ENCODE measurements around the gene RSU1.

Gene RSU1

DNA sequence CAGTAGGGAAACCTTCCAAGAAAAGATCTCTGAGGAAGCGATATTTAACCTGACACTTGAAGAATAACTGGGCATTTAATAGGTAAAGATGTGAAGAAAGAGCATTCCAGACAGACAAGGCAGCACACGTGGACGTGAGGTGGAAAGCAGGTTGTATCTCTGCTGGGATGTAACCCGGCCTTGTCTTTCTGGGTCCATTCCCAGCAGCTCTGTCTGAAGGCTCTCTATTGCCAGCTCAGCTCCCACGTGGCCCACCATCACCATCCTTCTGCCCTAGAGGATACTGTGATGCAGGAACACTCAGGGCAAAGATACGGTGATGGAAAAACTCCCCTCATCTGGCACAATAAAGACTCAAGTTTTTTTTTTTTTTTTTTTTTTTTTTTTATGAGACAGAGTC lies 137.7 kb downstream of the RSU1 start:
- DNase-seq (ENCODE audit: low read depth, low spot score): no peak

GRCh38 chr10:16675334-16675733 lies 141.9 kb downstream of the RSU1 start:
- DNase-seq (ENCODE audit: low read depth, low spot score): no peak

GRCh38 chr10:16674147-16674703 lies 143.0 kb downstream of the RSU1 start:
- no peak for DNase-seq (ENCODE audit: low read depth, low spot score)

- no peak for DNase-seq (ENCODE audit: low read depth, low spot score)
These were observed 143.8 kb downstream of the RSU1 start for GRCh38 chr10:16673443-16673842.

- DNase-seq (ENCODE audit: low read depth, low spot score): no peak
These were observed 153.8 kb downstream of the RSU1 start for GRCh38 chr10:16663444-16663843.

DNA sequence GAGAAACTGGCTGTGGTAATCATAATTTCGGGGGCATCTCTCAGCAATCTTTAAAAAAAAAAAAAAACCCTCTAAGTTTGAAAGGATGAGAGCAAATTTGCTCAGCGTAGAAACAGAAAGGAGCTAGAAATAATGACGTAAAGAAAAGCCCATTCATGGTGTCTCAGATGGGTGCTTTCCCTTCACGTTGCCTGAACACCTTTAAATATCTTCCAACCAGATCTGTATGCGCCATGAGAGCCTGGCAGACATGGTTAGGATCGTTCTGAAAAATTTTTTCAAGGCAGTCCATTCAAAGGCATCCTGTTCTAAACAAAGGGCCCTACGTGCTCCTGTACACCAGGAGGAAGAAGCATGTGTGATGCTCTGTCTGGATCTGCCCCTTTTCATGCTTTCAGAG lies 154.3 kb downstream of the RSU1 start:
- no peak for DNase-seq (ENCODE audit: low read depth, low spot score)

- no peak for DNase-seq (ENCODE audit: low read depth, low spot score)
These were observed 160.3 kb downstream of the RSU1 start for GRCh38 chr10:16656895-16657294.

DNA sequence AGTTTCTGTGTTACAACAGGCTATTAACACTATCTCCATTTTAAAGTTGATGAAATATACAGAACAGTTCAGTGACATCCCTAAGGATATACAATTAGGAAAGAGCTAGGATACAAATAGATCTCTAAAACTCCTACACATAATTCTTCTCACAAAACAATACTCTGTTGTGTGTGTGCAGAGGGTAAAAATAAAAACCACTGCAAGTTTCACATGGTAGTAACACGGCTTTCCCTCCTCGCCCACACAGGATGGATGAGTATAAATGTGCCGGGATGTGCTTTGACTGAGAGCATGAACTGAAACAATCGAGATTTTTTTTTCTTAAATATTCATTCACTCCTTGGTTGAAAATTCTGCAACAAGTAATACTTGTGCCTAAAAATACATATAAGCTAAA lies 164.0 kb downstream of the RSU1 start:
- no peak for DNase-seq (ENCODE audit: low read depth, low spot score)

DNA sequence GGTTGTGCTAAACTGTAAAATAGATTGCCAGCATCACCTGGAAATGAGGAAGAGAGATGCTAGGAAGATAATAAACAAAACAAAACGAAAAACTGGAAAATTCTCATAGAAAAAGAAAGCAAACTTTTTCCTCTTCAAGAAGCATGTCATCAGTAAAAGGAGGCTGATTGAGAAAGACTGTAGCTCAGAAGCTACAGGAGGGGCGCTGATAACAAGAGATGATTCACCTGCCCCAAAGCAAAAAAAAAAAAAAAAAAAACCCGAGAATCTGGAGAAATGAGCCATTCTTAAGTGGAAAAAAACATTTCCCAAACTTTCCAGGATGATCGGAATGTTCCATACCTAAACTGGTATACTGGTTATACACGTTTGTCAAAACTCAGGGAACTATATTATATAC lies 165.1 kb downstream of the RSU1 start:
- no peak for DNase-seq (ENCODE audit: low read depth, low spot score)

DNA sequence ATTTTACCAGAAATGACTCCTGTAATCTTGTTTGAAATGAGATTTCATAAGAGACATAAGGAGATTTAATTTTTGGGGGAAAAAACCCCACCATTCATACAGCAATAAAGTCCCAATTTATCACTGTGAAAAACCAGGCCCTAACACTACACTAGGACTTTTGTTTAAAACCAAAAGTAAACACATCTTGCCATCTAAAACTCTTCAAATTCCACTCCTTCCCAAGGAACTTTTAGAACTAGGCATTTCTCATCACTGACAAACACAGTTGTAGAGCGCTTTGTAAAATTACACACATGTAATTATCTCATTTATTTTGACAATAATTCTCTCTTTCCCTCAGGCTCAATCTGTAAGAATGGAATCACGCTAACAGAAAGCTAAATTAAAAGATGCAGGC lies 167.5 kb downstream of the RSU1 start:
- no peak for DNase-seq (ENCODE audit: low read depth, low spot score)

- DNase-seq (ENCODE audit: low read depth, low spot score): no peak
These were observed 168.9 kb downstream of the RSU1 start for GRCh38 chr10:16648366-16648765.

- no peak for DNase-seq (ENCODE audit: low read depth, low spot score)
These were observed 170.8 kb downstream of the RSU1 start for GRCh38 chr10:16646181-16647059.

DNA sequence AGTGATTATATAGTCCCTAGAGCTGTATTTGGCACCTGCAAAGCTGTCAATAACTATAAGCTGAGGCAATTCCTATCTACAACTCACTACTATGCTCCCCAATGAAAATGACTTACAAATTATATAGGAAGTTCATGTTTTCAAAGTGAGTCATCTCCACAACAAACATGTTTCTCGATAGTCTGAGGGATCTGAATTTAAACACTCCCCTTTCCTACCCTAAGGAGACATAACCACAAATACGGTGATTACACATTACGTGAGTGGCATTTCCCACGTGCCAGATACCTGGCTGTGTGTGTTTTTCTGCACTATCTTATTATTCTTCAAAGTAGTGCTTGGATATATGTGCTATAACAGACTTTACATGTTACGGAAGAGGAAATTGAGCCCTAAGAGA lies 173.1 kb downstream of the RSU1 start:
- DNase-seq (ENCODE audit: low read depth, low spot score): no peak

DNA sequence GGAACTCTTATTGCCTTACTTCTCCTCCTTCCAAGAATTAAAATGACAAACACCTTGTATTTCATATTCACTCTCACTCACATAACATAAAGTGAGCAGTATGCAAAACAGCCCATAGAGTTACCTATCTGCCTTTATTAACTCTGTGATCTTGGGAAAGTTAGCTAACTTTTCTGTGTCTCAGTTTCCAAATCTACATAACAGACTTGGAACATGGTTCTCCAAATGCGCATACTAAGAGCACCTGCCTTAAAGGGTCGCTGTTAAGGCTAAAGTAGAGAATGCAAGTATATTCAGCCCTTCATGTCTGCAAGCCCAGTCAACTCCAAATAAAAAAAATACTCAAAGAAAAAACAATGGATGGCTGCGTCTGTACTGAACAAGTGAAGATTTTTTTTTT lies 173.7 kb downstream of the RSU1 start:
- DNase-seq (ENCODE audit: low read depth, low spot score): no peak

DNA sequence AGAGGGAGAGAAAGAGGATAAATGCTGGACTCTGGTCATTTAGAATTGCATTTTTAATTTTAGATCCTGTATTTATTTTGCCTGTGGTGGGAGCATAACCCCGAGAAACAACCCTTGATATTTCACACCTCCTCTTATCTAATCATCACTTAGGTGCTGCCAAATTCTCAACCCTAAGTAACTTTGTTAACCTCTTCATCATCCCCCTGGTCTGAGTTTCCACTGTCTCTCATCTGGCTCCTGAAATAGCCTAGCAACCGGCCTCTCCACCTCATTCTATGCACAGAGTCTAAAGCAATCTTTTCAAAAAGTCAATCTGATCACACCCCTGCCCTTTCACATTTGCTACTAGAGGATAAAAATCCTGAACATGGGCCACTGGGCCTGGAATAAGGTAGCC lies 177.1 kb downstream of the RSU1 start:
- DNase-seq (ENCODE audit: low read depth, low spot score): no peak

DNA sequence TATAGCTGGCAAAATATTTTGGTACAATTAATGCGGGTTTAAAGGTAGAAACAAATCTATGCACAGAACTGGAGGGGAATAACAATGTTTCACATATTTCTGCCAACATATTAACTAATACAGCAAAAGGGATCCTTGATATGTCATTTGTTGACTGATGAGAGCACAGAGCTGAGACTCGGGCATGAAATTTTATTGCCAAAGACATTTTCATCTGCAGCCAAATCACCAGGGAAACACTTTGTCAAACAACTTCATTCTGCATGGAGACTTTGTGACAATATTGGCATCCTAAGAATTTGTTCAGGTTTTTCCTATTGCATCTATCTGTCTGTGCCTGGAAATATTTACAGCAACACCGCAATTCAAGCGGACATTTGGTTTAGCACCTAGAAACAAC lies 177.8 kb downstream of the RSU1 start:
- no peak for DNase-seq (ENCODE audit: low read depth, low spot score)

- DNase-seq (ENCODE audit: low read depth, low spot score): no peak
These were observed 184.2 kb downstream of the RSU1 start for GRCh38 chr10:16632996-16633395.

- DNase-seq (ENCODE audit: low read depth, low spot score): no peak
These were observed 190.5 kb downstream of the RSU1 start for GRCh38 chr10:16626697-16627096.

- DNase-seq (ENCODE audit: low read depth, low spot score): no peak
These were observed 204.3 kb downstream of the RSU1 start for GRCh38 chr10:16612981-16613355.

GRCh38 chr10:16612115-16612980 lies 204.9 kb downstream of the RSU1 start:
- DNase-seq (ENCODE audit: low read depth, low spot score): no peak

DNA sequence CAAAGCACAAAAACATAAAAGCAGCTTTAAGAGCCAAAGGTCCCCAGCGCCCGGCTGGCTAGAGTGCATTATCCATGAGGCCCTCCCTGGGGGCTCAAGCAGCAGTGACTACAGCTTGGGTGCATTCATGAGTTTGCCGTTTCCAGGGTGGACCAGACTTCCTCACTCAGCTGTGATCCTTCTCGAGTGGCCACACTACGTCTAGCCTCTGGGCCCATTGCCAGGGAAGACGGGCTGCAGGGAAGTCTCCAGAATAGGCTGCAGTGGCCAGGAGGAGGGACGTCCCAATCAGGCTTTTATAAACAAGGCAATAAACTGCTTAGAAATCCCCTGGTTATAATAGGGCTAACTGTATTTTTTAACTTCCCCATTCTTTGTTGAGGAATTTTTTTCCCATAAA lies 206.2 kb downstream of the RSU1 start:
- DNase-seq (ENCODE audit: low read depth, low spot score): no peak

- DNase-seq (ENCODE audit: low read depth, low spot score): no peak
These were observed 208.0 kb downstream of the RSU1 start for GRCh38 chr10:16609211-16609610.

DNA sequence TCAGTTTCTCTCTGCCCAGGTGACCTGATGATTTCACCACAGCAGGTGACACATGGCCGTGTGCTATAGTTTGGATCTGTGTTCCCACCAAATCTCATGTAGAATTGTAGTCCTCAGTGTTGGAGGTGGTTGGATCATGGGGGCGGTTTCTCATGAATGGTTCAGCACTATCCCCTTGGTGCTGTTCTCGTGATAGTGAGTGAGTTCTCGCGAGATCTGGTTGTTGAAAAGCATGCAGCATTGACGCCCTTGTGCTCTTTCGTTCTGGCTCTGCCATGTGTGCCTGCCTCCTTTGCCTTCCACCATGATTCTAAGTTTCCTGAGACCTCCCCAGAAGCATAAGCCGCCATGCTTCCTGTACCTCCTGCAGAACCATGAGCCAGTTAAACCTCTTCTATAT lies 210.3 kb downstream of the RSU1 start:
- no peak for DNase-seq (ENCODE audit: low read depth, low spot score)

Measured in activated naive CD8-positive, alpha-beta T cell treated with anti-CD3 and anti-CD28 coated beads, Interleukin-2, amount 50 U/mL, for 16 hours (primary cell).